Measurements from ENCODE around the gene SLC22A16. TPM values are rescaled to one million over a fixed set of nuclear protein-coding genes. Genes with fewer than 3 reads are reported as not detected.

Gene SLC22A16
- polyA plus RNA-seq, 1 donor (not counting 4 experiments of a cell fraction or from before 2014, with no cell fraction given), result not detected

DNA sequence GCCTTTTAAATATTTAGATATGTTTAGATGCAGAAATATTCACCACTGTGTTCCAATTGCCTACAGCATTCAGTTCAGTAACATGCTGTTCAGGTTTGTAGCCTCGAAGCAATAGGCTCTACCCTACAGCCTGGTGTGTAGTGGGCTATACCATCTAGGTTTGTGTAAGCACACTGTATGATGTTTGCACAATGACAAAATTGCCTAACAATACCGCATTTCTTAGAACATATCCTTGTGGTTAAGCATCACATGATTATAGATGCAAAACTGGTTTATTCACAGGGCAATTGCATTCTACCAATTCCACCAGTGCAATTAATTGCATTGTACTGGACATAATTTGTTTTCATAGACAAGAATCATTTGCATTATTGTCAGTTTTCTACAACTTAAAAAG, 7.9 kb upstream of the SLC22A16 start:
- Histone ChIP-seq H3K4me3 (ENCODE audit: control insufficient read depth in 2 of 3, extremely low read depth in 1 of 3, insufficient read depth in 2 of 3, low read depth in 1 of 3, low read length in 3 of 3) (no peak overlapping the region), H4K20me1 (ENCODE audit: control insufficient read depth, extremely low read depth, insufficient read depth, low read length) (no peaks in the 10 kb centered on the region), H3K9ac (ENCODE audit: control insufficient read depth, extremely low read depth, insufficient read depth, low read length) (no peak overlapping the region), H3K36me3 (ENCODE audit: control insufficient read depth in 2 of 2, extremely low read depth in 1 of 2, insufficient read depth in 2 of 2, low read length in 2 of 2) (no peaks in the 10 kb centered on the region), H3K27me3 (ENCODE audit: control insufficient read depth, extremely low read depth, insufficient read depth, low read length) (no peaks in the 10 kb centered on the region), H2AFZ (ENCODE audit: control insufficient read depth, low read length) (no peak overlapping the region), H3K27ac (ENCODE audit: control insufficient read depth, insufficient read depth, low read length) (no peak overlapping the region), H3K4me2 (ENCODE audit: control insufficient read depth, extremely low read depth, insufficient read depth, low read depth, low read length) (no peak overlapping the region), H3K9me3 (ENCODE audit: control insufficient read depth, low read depth, low read length) (no peaks in the 10 kb centered on the region), H3K79me2 (ENCODE audit: control insufficient read depth, insufficient read depth, low read length) (no peaks in the 10 kb centered on the region), H3K9me1 (ENCODE audit: control insufficient read depth, extremely low read depth, insufficient read depth, low read length) (no peaks in the 10 kb centered on the region), H3K4me1 (ENCODE audit: control insufficient read depth, extremely low read depth, insufficient read depth, low read length) (no peaks in the 10 kb centered on the region)
- no peak for FAIRE-seq
- TF ChIP-seq, protein P1, sequence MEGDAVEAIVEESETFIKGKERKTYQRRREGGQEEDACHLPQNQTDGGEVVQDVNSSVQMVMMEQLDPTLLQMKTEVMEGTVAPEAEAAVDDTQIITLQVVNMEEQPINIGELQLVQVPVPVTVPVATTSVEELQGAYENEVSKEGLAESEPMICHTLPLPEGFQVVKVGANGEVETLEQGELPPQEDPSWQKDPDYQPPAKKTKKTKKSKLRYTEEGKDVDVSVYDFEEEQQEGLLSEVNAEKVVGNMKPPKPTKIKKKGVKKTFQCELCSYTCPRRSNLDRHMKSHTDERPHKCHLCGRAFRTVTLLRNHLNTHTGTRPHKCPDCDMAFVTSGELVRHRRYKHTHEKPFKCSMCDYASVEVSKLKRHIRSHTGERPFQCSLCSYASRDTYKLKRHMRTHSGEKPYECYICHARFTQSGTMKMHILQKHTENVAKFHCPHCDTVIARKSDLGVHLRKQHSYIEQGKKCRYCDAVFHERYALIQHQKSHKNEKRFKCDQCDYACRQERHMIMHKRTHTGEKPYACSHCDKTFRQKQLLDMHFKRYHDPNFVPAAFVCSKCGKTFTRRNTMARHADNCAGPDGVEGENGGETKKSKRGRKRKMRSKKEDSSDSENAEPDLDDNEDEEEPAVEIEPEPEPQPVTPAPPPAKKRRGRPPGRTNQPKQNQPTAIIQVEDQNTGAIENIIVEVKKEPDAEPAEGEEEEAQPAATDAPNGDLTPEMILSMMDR (optimal IDR thresholded peaks at IDR 0.05 in 1 of 3, IDR thresholded peaks at IDR 0.05 in 1 of 3, conservative IDR thresholded peaks at IDR 0.05 in 1 of 3; ENCODE audit: extremely low read depth in 1 of 3, insufficient read depth in 2 of 3, low read length in 3 of 3), result no peak
- TF ChIP-seq EZH2 (IDR thresholded peaks at IDR 0.05; ENCODE audit: low read length), result no peak
- no peak for DNase-seq (ENCODE audit: low read depth, low spot score)
- dilution Hi-C loops (cut with MboI; ENCODE audit: extremely low pct_ligation_motif_present, low sequenced_read_pairs), result no loop called here

DNA sequence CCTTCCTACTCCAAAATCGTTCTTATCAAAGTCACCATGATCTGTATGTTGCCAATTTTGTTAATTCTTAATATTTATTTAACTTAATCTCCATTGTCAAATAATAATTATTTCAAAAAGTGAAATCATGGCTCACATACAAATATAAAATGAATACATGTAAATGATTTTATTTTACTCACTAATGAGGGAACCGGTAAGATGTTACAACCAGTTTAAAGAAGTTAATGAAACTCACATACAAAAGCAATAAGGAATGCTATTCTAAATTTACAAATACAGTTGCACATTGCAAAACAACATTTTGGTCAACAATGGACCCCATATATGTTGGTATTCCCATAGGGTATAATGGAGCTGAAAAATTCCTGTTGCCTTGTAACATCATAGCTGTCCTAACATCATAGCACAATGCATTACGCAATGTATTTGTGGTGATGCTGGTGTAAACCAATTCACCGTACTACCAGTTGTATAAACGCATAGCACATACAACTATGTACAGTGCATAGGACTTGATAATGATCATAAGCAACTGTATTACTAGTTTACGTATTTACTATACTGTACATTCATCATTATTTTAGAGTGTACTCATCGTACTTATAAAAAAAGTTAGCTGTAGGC, 6.5 kb upstream of the SLC22A16 start:
- Histone ChIP-seq H3K27ac (ENCODE audit: control insufficient read depth, insufficient read depth, low read length) (no peak overlapping the region), H3K4me1 (ENCODE audit: control insufficient read depth, extremely low read depth, insufficient read depth, low read length) (no peaks in the 10 kb centered on the region), H3K36me3 (ENCODE audit: control insufficient read depth in 2 of 2, extremely low read depth in 1 of 2, insufficient read depth in 2 of 2, low read length in 2 of 2) (no peaks in the 10 kb centered on the region), H3K4me3 (ENCODE audit: control insufficient read depth in 2 of 3, extremely low read depth in 1 of 3, insufficient read depth in 2 of 3, low read depth in 1 of 3, low read length in 3 of 3) (no peak overlapping the region), H4K20me1 (ENCODE audit: control insufficient read depth, extremely low read depth, insufficient read depth, low read length) (no peaks in the 10 kb centered on the region), H3K27me3 (ENCODE audit: control insufficient read depth, extremely low read depth, insufficient read depth, low read length) (no peaks in the 10 kb centered on the region), H3K4me2 (ENCODE audit: control insufficient read depth, extremely low read depth, insufficient read depth, low read depth, low read length) (no peak overlapping the region), H3K9me1 (ENCODE audit: control insufficient read depth, extremely low read depth, insufficient read depth, low read length) (no peaks in the 10 kb centered on the region), H3K79me2 (ENCODE audit: control insufficient read depth, insufficient read depth, low read length) (no peaks in the 10 kb centered on the region), H3K9me3 (ENCODE audit: control insufficient read depth, low read depth, low read length) (no peaks in the 10 kb centered on the region), H3K9ac (ENCODE audit: control insufficient read depth, extremely low read depth, insufficient read depth, low read length) (no peak overlapping the region), H2AFZ (ENCODE audit: control insufficient read depth, low read length) (no peak overlapping the region)
- no peak for TF ChIP-seq EZH2 (IDR thresholded peaks at IDR 0.05; ENCODE audit: low read length)
- TF ChIP-seq, protein P1 (optimal IDR thresholded peaks at IDR 0.05 in 1 of 3, IDR thresholded peaks at IDR 0.05 in 1 of 3, conservative IDR thresholded peaks at IDR 0.05 in 1 of 3; ENCODE audit: extremely low read depth in 1 of 3, insufficient read depth in 2 of 3, low read length in 3 of 3), result no peak
- dilution Hi-C loops (cut with MboI; ENCODE audit: extremely low pct_ligation_motif_present, low sequenced_read_pairs), result no loop called here
- FAIRE-seq, result no peak
- DNase-seq (ENCODE audit: low read depth, low spot score), result no peak
